HG02759 (cell line): ENCODE measurements around the gene TFDP1.

Experiments used
- ATAC-seq: cut with Tn5 transposase; IDR thresholded peaks from one replicate; pipeline ENCODE4 v1.9.1; 2021; ENCODE audit warnings: mild to moderate bottlenecking, moderate library complexity; ENCODE audit not compliant: unreplicated experiment

The TFDP1 gene

DNA sequence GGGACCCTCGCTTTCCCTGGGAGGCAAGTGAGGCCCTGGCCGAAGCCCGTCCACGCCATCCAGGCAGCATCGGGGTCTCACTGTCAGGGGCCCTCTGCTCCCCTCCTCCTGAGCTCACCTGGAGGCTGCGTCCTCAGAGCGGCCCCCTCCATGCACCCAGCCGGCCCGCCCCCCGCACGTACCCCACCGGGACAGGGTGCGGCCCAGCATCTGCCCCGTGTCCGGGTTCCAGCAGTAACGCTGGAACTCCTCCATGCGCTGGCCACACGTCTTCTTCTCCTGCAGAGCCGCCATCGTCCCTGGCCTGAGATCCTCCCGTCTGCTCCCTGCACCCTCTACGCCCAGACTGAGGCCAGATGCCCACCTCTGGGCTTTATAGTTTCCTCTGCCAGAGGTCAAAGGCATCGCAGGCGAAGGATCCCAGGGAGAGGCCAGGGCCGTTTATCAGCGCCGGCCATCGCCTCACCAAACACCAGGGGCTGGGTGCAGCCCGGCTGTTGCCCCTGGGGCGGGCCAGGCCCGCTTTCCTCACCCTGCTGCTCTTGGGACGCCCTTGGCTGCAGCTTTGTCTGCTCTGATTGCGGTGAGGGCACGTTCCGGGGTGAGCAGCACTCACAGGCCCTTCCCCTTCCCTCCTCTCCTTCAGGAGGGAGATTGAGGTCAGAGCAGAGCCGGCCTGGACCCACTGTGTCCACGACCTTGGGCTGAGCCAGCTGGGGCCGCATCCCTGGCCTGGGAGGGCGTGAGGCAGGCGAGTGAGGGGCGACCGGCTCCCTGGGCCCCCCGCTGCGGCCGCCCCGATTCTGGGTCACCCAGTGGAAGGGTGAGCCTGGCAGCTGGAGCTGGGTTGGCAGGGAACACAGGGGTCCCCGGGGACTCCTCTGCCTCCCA is 73.5 kb downstream of the TFDP1 start, which contains the start of gene ATP4B:
TSS of gene ATP4B (minus strand) at position 348 of the 891 bp plus-strand sequence. CDS start at position 294, 54 bp downstream.
- no peak for ATAC-seq

DNA sequence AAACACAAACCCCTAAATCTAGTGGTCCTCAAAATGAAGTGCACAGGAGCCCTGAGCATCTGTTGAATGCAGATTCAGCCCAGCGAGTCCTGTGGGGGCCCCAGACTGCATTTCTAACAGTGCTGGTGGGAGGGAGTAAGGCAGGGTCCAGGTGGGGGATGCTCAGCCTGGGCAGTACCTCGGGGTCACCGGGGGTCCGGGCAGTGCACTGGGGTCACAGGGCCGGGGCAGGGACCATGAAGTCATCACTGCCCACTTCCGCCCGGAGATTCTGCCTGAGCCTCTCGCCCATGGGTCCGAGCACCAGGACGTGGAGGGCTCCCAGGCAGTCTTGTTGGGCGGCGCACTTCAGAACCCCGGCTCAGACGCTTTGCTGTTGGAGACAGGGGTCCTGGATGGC is 74.3 kb downstream of the TFDP1 start:
- ATAC-seq = no peak

DNA sequence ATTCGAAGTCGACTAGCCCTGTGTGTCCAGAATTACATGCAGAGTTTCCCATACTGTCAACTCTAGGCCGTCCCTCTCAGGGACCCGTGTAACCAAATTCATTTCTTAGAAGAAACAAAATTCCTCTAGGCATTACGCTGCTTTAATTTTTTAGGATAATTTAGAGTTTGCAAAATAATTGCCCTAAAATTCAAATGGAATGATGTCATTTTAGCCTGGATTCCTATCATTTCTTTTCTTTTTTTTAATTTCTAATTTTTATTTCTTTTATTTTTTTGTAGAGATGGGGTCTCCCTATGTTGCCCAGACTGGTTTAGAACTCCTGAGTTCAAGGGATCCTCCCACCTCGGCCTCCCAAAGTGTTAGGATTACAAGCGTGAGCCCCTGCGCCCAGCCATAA is 74.8 kb downstream of the TFDP1 start:
- ATAC-seq = no peak

DNA sequence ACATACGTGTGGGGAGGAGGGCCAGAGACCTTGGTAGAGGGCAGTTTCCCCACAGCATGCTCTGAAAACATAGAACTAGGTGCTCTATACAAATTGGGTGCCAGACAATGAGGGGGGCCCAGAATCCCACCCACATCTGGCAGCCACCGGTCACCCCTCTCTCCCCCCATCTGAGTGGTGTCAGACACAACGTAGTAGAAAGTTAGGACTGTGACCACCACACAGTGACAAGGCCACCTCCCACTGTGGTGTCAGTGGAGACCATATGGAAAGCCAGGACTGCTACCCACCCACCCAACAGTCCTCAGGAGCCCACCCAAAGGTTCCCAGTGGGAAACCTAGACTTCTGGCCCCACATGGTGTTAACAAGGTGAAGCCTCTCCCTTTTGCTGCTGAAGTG is 75.5 kb downstream of the TFDP1 start:
- ATAC-seq = no peak

DNA sequence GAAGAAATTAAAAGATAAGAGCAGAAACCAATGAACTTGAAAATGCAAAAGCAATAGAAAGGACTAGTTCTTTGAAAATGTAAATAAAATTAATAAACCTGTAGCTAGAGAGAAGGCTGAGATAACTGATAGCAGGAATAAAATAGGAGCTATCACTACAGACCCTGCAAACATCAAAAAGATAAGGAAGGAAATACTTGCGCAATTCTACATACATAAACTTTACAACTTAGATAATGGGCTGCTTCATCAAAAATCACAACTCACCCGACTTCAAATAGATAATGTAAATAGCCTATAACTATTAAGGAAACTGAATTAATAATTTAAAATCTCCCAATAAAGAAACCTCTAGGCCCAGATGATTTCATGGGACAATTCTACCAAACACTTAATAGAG is 77.0 kb downstream of the TFDP1 start:
- no peak for ATAC-seq

DNA sequence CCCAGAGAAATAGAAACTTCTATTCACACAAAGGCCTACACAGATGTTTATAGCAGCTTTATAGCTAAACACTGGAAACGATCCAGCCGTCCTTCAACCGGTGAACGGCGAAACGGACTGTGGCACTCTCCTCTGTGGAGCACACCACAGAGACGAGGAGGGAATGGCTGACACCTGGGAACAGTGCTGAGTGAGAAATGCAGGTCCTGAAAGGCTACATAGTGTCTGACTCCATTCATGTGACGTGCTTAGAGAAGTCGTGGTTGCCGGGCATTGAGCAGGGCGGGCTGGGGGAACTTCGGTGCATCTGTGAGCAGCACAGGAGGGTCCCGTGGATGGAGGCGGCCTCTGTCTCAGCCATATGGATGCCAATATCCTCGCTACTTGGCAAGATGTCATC is 79.4 kb downstream of the TFDP1 start:
- ATAC-seq = no peak

DNA sequence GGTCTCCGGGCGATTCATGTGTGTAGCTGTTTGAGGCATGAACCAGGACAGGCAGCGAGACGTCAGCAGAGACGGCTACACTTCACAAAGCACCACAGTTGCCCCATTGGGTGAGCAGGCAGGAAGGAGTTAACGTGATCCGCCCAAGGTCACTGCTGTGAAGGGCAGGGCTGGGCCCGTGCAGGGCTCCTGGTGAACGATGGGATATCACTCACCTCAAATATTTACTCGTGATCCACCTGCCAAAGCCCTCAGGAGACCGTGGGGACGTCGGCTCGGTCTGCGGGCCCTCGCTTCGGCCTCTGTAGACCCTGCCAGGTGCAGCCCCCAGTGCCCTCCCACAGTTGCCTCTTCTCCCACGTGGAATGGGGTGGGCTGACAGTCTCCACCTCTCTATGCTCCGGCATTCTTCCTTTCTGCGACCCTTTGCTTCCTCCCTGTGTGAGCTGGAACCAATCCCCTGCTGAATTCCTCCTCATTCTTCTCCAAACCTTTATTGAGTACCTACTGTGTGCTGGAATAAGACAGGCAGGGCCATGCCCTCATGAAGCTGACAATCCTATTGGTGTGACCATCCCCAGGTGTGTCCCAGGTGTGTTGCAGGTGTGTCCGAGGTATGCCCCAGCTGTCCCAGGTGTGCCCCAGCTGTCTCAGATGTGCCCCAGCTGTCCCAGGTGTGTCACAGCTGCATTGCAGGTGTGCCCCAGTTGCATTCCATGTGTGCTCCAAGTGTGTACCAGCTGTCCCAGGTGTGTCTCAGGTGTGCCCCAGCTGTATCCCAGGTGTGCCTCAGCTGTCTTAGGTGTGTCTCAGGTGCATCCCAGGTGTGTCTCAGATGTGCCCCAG is 80.4 kb downstream of the TFDP1 start:
- ATAC-seq = no peak

DNA sequence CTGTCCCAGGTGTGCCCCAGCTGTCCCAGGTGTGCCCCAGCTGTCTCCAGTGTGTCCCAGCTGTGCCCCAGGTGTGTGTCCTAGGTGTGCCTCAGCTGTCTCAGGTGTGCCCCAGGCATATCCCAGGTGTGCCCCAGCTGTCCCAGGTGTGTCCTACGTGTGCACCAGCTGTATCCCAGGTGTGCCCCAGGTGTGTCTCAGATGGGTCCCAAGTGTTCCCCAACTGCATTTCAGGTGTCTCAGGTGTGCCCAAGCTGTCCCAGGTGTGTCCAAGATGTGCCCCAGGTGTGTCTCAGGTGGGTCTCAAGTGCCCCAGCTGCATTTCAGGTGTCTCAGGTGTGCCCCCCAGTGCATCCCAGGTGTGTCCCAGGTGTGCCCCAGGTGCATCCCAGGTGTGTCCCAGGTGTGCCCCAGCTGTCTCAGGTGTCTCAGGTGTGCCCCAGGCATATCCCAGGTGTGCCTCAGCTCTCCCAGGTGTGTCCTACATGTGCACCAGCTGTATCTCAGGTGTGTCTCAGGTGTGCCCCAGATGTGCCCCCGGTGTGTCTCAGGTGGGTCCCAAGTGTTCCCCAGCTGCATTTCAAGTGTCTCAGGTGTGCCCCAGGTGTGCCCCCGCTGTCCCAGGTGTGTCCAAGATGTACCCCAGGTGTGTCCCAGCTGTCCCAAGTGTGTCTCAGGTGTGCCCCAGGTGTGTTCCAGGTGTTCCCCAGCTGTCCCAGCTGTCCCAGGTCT is 81.2 kb downstream of the TFDP1 start:
- no peak for ATAC-seq

DNA sequence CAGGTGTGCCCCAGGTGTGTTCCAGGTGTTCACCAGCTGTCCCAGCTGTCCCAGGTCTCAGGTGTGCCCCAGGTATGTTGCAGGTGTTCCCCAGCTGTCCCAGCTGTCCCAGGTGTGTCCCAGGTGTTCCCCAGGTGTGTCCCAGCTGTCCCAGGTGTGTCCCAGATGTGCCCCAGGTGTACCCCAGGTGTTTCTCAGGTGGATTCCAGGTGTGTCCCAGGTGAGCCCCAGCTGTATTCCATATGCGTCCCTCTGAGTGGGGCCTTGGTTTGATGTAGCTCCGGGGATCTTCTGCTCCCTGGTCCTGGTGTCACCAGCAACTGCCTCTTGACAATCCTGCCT is 81.7 kb downstream of the TFDP1 start:
- ATAC-seq = no peak

DNA sequence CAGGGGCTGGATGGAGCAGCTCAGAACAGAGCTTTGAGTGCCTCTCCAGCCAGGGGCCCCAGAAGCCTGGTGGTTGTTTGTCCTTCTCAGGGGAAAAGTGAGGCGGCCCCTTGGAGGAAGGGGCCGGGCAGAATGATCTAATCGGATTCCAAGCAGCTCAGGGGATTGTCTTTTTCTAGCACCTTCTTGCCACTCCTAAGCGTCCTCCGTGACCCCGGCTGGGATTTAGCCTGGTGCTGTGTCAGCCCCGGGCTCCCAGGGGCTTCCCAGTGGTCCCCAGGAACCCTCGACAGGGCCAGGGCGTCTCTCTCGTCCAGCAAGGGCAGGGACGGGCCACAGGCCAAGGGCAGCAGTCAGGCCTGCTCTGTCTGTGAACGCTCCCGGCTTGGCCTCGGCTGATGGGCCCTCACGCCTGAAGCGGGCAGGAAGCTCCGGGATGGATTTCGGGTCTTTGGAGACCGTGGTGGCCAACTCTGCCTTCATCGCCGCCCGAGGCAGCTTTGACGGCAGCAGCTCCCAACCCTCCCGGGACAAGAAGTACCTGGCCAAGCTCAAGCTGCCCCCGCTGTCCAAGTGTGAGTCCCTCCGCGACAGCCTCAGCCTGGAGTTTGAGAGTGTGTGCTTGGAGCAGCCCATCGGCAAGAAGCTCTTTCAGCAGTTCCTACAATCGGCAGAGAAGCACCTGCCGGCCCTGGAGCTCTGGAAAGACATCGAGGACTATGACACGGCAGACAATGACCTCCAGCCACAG is 82.6 kb downstream of the TFDP1 start, which contains the start of gene GRK1:
TSS of gene GRK1 (plus strand) at position 269 of the 751 bp plus-strand sequence. CDS start at position 437, 168 bp downstream.
- ATAC-seq = no peak

DNA sequence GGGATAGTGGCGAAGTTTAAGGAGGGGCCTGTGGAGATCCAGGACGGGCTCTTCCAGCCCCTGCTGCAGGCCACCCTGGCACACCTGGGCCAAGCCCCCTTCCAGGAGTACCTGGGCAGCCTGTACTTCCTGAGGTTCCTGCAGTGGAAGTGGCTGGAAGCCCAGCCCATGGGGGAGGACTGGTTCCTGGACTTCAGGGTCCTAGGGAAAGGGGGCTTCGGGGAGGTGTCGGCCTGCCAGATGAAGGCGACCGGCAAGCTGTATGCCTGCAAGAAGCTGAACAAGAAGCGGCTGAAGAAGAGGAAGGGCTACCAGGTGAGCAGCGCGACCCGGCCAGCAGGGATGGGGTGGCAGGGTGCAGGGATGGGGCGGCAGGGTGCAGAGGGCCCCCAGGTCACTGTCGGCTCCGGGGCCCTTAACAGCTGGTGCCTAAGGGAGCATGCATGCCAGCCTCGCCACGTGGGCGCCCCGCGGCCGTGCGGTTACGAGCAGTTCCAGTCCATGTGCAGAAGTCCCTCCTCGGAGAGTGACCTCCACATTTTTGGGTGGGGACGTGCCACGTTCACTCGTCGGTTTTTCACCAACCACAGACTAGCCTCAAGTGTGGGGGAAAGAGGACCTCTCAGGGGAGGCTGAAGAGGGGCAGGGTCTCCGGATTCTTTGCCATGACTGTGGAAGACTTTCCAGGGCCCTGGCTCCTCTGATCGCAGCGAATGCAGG is 83.4 kb downstream of the TFDP1 start:
- no peak for ATAC-seq

DNA sequence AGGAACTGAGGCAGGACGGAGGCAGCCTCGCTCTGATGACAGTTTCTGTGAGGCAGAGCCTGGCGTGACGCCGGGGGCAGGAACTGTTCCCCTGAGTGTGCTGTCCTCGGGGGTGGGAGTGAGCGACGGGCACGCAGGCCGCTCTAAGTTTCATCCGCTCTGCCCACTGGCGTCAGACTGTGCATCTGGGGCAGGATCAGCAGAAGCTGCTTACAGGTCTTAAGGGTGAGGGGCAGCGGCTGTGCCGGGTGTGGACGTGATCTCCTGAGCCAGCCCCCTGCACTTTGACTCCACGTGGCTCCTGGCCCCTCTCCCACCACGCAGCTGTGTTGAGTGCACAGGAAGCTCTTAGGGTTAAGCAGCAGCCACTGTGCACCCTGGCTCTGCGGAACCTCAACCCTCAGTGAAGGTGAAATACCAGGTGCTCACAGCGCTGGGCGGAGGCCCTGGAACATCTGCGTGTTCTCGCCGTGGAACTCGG is 84.0 kb downstream of the TFDP1 start:
- ATAC-seq = no peak

DNA sequence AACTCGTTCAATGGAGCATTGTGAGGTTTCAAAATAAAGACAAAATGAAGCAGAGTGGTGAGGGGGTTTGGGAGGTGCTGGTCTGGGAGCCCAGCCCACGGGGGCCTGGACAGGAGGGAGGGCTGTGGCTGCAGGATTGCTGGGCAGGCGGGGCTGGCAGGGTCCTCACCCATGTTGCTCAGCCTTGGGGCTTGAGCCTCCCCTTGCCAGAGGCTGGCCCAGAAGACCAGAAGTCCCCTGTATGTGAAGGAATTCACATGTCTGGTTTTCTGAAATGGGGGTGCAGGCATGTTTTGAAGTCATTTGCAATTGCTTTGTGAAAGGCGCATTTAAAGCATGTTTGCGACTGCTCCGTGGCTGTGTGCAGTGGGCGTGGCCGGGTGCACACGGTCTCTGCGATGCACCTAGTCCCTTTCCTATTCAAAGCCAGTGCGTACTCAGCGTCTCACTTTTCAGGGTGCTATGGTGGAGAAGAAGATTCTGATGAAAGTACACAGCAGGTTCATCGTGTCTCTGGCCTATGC is 84.7 kb downstream of the TFDP1 start:
- no peak for ATAC-seq

DNA sequence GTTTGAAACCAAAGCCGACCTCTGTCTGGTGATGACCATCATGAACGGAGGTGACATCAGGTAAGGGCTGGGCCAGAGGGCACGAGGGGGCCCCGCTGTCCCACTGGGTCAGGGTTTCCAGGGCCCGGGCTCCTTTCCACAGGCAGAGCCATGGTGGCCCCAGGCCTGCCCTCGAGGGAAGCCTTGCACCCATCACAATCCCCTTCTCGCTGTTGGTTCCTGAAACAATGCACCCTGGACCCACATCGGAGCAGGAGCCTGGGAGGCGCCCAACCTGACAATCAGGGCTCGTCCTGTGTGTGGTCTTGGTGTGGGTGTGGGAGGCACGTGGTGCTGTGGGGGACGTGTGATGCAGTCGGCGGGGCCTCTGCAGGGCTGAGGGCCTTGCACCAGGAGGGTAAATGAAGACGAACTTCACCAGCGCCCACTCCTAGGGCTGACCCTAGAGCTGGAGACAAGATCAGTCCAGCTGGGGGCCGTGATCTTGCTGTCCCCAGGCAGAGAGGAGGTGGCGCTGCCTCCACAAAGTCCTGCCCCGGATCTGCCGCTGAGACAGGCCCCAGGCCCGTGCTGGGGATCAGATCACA is 85.3 kb downstream of the TFDP1 start:
- ATAC-seq = no peak

DNA sequence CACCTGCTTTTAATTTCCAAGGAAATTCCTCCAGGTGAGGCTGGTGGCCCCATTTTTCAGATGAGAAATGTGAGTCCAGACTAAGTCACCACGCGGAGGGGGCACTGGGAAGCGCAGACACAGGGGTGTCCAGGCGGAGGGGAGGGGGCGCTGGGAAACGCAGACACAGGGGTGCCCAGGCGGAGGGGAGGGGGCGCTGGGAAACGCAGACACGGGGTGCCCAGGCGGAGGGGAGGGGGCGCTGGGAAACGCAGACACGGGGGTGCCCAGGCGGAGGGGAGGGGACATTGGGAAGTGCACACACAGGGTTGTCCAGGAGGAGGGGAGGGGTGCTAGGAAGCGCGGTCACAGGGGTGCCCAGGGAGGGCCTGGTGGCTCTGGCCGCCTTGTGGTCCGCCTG is 86.0 kb downstream of the TFDP1 start:
- ATAC-seq = no peak

DNA sequence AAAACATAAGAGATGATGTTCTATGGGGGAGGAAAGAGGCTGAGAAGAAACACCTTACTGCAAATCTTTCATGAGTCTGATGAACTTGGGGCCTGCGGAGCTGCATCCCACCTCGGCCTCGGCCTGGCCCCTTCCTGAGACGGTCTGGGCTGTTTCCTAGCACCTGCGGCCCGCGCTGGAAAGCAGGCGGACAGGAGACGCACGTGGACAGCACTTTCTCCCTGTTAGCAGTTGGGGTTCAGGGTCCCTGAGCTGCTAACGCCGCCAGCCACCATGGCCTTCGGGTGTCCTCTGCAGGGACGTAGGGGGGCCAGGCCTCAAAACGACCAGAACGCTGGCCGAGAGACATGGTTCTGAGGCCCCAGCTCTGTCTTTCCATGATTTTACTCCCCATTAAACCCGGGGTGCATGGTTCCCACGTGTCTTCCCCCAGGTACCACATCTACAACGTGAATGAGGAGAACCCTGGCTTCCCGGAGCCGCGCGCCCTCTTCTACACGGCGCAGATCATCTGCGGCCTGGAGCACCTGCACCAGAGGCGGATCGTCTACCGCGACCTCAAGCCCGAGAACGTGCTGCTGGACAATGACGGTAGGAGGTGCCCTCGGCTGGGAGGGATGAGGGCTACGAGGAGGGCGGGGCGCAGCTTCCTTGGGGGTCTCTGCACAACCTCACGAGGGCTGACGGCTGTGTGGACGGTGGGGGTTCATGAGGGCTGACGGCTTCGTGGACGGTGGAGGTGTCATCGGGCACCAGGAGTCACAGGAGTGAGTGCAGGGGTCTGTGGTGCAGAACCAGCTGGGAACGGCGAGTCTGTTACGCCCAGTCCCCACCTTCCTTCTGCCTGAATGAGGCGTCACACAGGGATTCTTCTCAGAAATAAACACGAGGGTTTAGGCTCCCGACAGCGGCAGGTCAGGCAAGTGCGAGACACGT is 86.8 kb downstream of the TFDP1 start:
- no peak for ATAC-seq

DNA sequence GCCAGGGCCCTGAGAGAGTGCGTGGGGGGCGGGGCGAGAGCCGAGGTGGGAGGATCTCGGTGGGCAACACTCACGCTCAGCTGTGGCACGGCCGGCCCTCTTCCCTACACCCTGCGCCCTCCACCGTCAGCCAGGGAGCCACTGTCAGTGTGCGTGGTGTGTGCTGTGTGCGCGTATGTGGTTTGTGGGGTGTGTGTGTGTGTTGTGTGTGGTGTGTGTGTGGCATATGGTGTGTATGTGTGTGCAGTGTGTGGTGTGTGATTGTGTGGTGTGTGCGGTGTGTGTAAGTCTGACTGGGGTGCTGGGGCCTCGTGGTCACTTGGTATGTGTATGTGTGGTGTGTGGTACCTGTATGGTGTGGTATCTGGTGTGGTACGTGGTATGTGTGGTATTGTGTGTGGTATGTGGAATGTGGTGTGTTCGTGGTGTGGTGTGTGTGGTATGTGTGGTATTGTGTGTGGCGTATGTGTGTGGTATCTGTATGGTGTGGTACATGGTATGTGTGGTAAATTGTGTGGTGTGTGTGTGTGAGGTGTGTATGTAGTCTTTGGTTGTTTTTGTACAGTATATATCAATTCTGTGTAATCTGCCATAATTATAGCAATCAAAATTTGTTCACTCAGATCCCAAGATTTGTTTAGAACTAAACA is 87.6 kb downstream of the TFDP1 start:
- no peak for ATAC-seq
